HepG2 (cell line): ENCODE measurements around the gene FBF1. TPM values are rescaled to one million over a fixed set of nuclear protein-coding genes. Genes with fewer than 3 reads are reported as not detected.
A peak's percentile ranks its signal among the peaks of the same experiment; 100 is the strongest.

Experiments
- ARNTL ChIP-seq: sonication (generic); formaldehyde crosslinking; IDR thresholded peaks from 2 replicates; pipeline ENCODE4 v1.4.0; 2020; ENCODE audit warnings: mild to moderate bottlenecking, missing genetic modification reagents
- BCL6 ChIP-seq: IDR thresholded peaks from 2 replicates; pipeline ENCODE4 v1.6.1; 2016; ENCODE audit warnings: missing genetic modification reagents, missing compliant biosample characterization
- CCAR2 ChIP-seq: fragments of 200-400 bp; formaldehyde crosslinking; optimal IDR thresholded peaks from 2 replicates; pipeline ENCODE3; 2018; ENCODE audit warnings: low read depth, mild to moderate bottlenecking, low read length, moderate library complexity
- CHD4 ChIP-seq: fragments of 200-600 bp; sonication (generic); IDR thresholded peaks from 2 replicates; pipeline ENCODE4 v1.7.0; 2017; ENCODE audit warnings: mild to moderate bottlenecking, low read length, borderline replicate concordance
- ELF1 ChIP-seq: sonication (generic); formaldehyde crosslinking; IDR thresholded peaks from 2 replicates; pipeline ENCODE4 v1.4.0; 2020; ENCODE audit warnings: missing genetic modification reagents
- FOSL2 ChIP-seq: sonication (generic); formaldehyde crosslinking; IDR thresholded peaks from 2 replicates; pipeline ENCODE4 v1.4.0; 2020; ENCODE audit warnings: missing genetic modification reagents
- IRF2 ChIP-seq: IDR thresholded peaks from 2 replicates; pipeline ENCODE4 v1.6.1; 2018; ENCODE audit warnings: missing genetic modification reagents, missing compliant biosample characterization
- RFX3 ChIP-seq: IDR thresholded peaks from 2 replicates; pipeline ENCODE4 v1.6.1; 2016; ENCODE audit warnings: missing biosample characterization, missing genetic modification reagents
- ZNF34 ChIP-seq: sonication (generic); formaldehyde crosslinking; IDR thresholded peaks from 2 replicates; pipeline ENCODE4 v1.4.0; 2020; ENCODE audit warnings: mild to moderate bottlenecking, missing genetic modification reagents, borderline replicate concordance
- ZNF724P ChIP-seq: sonication (generic); formaldehyde crosslinking; IDR thresholded peaks from 2 replicates; pipeline ENCODE4 v1.8.0; 2022; ENCODE audit warnings: missing genetic modification reagents, borderline replicate concordance
- polyA plus RNA-seq, 8 experiments: library from polyadenylated mRNA; depleted of rRNA in 3 of 8; stranded (reverse) in 7 of 8; unstranded in 1 of 8; fragments of >200 nt; fragmentation: Illumina TruSeq in 4 of 8; extraction: Trizol in 4 of 8; gene quantifications; 2 replicates each; pipeline versions ENCODE4 v1.2.1 to v1.2.3, GENCODE V29; 2011 to 2016; ENCODE audit warnings: low read depth in 4 of 8, missing spikeins in 1 of 8, mixed read lengths in 1 of 8; ENCODE audit not compliant: insufficient read depth in 1 of 8
- total RNA-seq, 5 experiments: library from RNA; depleted of rRNA; stranded (reverse); fragments of >200 nt; fragmentation: Illumina TruSeq; extraction: Trizol; gene quantifications; 2 replicates each; pipeline ENCODE4 v1.2.3, GENCODE V29; 2016; ENCODE audit warnings: low read depth in 1 of 5
- TF ChIP-seq, protein P1 (sequence below): sonication (generic); formaldehyde crosslinking; IDR thresholded peaks from 2 replicates; pipeline ENCODE4 v1.5.0; 2020; ENCODE audit warnings: missing genetic modification reagents
- TF ChIP-seq, protein P2 (sequence below): sonication (generic); formaldehyde crosslinking; IDR thresholded peaks from 2 replicates; pipeline ENCODE4 v1.4.0; 2020; ENCODE audit warnings: missing genetic modification reagents, low read depth, mild to moderate bottlenecking, borderline replicate concordance
- TF ChIP-seq, protein P3 (sequence below): IDR thresholded peaks from 2 replicates; pipeline ENCODE4 v1.6.1; 2016; ENCODE audit warnings: low read depth
- TF ChIP-seq, protein P4 (sequence below): sonication (generic); formaldehyde crosslinking; IDR thresholded peaks from 2 replicates; pipeline ENCODE4 v1.4.0; 2020; ENCODE audit warnings: mild to moderate bottlenecking, missing genetic modification reagents
- TF ChIP-seq, protein P5 (sequence below): sonication (generic); formaldehyde crosslinking; IDR thresholded peaks from 2 replicates; pipeline ENCODE4 v1.4.0; 2020; ENCODE audit warnings: mild to moderate bottlenecking, missing genetic modification reagents
- TF ChIP-seq, protein P6 (sequence below): sonication (generic); formaldehyde crosslinking; IDR thresholded peaks from 2 replicates; pipeline ENCODE4 v1.4.0; 2020; ENCODE audit warnings: missing genetic modification reagents, borderline replicate concordance

FBF1 gene
- total and polyA plus RNA-seq, 2 of the 13 experiments (the other 11 are each of a cell fraction or from before 2014, with no cell fraction given), result 2.4 to 8.1 TPM

DNA sequence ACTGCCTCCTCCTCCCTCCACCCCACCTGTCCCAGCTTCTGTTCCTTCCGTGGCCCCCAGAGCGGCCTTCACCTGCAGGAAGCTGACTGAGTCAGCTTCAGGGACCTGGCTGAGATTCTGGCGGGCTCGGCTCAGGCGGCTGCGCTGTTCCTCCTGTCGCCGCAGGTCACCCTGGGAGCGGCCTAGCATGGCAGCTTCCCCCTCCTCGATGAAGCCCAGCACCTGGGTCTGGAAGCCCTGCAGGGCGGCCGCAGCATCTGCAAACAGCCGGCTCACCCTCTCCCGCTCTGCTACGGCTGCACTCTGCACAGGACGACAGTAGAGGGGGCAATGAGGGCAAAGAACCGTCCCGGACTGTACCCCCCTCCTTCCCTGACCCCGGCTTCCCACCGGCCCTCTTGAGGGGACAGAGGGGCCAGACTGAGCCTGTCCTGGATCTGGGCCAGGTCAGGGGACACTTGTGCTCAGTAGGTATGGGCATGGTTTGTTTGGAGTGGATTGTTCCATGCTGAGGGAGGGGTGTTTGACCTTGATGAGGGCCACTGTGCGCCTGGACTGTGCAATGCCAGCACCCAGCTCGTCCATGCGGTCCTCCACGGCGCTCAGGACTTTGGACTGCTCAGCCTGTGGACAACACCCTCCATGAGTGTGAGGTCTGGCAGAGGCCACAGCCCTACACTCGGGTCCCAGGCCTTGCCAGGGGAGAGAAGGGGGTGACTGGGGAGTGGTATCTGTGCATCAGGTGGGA lies 64.5 kb downstream of the FBF1 start (continued):
- TF ChIP-seq FOSL2 (CRISPR knock-in tag), result peak; percentile 75
- TF ChIP-seq, protein P1, sequence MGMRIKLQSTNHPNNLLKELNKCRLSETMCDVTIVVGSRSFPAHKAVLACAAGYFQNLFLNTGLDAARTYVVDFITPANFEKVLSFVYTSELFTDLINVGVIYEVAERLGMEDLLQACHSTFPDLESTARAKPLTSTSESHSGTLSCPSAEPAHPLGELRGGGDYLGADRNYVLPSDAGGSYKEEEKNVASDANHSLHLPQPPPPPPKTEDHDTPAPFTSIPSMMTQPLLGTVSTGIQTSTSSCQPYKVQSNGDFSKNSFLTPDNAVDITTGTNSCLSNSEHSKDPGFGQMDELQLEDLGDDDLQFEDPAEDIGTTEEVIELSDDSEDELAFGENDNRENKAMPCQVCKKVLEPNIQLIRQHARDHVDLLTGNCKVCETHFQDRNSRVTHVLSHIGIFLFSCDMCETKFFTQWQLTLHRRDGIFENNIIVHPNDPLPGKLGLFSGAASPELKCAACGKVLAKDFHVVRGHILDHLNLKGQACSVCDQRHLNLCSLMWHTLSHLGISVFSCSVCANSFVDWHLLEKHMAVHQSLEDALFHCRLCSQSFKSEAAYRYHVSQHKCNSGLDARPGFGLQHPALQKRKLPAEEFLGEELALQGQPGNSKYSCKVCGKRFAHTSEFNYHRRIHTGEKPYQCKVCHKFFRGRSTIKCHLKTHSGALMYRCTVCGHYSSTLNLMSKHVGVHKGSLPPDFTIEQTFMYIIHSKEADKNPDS (CRISPR knock-in tag), result peak; percentile 96
- peak; percentile 85 for TF ChIP-seq BCL6 (CRISPR knock-in tag)
- TF ChIP-seq, protein P2, sequence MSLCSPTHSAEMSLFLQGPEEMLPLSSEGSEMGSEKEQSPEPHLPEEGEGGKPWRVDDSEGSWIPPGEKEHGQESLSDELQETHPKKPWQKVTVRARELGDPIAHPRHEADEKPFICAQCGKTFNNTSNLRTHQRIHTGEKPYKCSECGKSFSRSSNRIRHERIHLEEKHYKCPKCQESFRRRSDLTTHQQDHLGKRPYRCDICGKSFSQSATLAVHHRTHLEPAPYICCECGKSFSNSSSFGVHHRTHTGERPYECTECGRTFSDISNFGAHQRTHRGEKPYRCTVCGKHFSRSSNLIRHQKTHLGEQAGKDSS, result peak; percentile 91; the same call in 1 of the 2 replicates
- TF ChIP-seq, protein P3, sequence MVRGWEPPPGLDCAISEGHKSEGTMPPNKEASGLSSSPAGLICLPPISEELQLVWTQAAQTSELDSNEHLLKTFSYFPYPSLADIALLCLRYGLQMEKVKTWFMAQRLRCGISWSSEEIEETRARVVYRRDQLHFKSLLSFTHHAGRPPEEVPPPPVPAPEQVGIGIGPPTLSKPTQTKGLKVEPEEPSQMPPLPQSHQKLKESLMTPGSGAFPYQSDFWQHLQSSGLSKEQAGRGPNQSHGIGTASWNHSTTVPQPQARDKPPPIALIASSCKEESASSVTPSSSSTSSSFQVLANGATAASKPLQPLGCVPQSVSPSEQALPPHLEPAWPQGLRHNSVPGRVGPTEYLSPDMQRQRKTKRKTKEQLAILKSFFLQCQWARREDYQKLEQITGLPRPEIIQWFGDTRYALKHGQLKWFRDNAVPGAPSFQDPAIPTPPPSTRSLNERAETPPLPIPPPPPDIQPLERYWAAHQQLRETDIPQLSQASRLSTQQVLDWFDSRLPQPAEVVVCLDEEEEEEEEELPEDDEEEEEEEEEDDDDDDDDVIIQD (CRISPR knock-in tag), result peak; percentile 78
- peak; percentile 42; the same call in 1 of the 2 replicates for TF ChIP-seq CHD4
- no peak; the same call in 1 of the 2 replicates for TF ChIP-seq RFX3 (CRISPR knock-in tag)
- peak; percentile 80; the same call in 1 of the 2 replicates for TF ChIP-seq ZNF724P (CRISPR knock-in tag)
- peak; percentile 97 for TF ChIP-seq IRF2
- peak; percentile 90; the same call in 1 of the 2 replicates for TF ChIP-seq ZNF34 (CRISPR knock-in tag)
- TF ChIP-seq, protein P4, sequence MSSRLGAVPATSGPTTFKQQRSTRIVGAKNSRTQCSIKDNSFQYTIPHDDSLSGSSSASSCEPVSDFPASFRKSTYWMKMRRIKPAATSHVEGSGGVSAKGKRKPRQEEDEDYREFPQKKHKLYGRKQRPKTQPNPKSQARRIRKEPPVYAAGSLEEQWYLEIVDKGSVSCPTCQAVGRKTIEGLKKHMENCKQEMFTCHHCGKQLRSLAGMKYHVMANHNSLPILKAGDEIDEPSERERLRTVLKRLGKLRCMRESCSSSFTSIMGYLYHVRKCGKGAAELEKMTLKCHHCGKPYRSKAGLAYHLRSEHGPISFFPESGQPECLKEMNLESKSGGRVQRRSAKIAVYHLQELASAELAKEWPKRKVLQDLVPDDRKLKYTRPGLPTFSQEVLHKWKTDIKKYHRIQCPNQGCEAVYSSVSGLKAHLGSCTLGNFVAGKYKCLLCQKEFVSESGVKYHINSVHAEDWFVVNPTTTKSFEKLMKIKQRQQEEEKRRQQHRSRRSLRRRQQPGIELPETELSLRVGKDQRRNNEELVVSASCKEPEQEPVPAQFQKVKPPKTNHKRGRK (CRISPR knock-in tag), result no peak
- TF ChIP-seq ARNTL (CRISPR knock-in tag), result peak; percentile 84
- TF ChIP-seq, protein P5, sequence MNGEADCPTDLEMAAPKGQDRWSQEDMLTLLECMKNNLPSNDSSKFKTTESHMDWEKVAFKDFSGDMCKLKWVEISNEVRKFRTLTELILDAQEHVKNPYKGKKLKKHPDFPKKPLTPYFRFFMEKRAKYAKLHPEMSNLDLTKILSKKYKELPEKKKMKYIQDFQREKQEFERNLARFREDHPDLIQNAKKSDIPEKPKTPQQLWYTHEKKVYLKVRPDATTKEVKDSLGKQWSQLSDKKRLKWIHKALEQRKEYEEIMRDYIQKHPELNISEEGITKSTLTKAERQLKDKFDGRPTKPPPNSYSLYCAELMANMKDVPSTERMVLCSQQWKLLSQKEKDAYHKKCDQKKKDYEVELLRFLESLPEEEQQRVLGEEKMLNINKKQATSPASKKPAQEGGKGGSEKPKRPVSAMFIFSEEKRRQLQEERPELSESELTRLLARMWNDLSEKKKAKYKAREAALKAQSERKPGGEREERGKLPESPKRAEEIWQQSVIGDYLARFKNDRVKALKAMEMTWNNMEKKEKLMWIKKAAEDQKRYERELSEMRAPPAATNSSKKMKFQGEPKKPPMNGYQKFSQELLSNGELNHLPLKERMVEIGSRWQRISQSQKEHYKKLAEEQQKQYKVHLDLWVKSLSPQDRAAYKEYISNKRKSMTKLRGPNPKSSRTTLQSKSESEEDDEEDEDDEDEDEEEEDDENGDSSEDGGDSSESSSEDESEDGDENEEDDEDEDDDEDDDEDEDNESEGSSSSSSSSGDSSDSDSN (CRISPR knock-in tag), result peak; percentile 92
- no peak; the same call in none of the 2 replicates for TF ChIP-seq ELF1 (CRISPR knock-in tag)
- TF ChIP-seq CCAR2, result peak; percentile 28
- TF ChIP-seq, protein P6, sequence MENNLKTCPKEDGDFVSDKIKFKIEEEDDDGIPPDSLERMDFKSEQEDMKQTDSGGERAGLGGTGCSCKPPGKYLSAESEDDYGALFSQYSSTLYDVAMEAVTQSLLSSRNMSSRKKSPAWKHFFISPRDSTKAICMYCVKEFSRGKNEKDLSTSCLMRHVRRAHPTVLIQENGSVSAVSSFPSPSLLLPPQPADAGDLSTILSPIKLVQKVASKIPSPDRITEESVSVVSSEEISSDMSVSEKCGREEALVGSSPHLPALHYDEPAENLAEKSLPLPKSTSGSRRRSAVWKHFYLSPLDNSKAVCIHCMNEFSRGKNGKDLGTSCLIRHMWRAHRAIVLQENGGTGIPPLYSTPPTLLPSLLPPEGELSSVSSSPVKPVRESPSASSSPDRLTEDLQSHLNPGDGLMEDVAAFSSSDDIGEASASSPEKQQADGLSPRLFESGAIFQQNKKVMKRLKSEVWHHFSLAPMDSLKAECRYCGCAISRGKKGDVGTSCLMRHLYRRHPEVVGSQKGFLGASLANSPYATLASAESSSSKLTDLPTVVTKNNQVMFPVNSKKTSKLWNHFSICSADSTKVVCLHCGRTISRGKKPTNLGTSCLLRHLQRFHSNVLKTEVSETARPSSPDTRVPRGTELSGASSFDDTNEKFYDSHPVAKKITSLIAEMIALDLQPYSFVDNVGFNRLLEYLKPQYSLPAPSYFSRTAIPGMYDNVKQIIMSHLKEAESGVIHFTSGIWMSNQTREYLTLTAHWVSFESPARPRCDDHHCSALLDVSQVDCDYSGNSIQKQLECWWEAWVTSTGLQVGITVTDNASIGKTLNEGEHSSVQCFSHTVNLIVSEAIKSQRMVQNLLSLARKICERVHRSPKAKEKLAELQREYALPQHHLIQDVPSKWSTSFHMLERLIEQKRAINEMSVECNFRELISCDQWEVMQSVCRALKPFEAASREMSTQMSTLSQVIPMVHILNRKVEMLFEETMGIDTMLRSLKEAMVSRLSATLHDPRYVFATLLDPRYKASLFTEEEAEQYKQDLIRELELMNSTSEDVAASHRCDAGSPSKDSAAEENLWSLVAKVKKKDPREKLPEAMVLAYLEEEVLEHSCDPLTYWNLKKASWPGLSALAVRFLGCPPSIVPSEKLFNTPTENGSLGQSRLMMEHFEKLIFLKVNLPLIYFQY (CRISPR knock-in tag), result peak; percentile 90
